HG03439 (cell line): ENCODE results near the gene CMTM4.
"Not testable (repeated sequence)": the region's sequence is repeated elsewhere in the genome, so short reads cannot be mapped to it uniquely, and the experiment has no call there.

Experiments used
- ATAC-seq: cut with Tn5 transposase; IDR thresholded peaks from one replicate; pipeline ENCODE4 v1.9.1; 2021; ENCODE audit warnings: mild to moderate bottlenecking, moderate library complexity; ENCODE audit not compliant: unreplicated experiment

CMTM4 gene

DNA sequence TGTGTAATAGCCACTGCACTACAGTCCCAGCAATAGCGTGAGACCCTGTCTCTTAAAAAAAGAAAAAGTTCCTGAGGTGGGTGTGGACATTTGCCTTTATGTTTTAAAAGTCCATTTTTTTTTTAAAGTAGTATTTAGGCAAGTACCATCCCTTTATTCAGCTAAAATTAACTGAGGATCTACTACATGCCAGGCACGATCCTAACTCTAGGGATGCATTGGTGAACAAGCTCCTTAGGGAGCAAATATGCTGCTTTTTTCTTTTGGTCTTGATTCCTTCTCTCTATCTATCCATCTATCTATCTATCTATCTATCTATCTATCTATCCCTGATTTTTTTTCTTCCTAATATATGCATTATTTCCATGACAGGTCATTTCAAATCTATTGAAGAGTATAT lies 47.4 kb downstream of the CMTM4 start:
- ATAC-seq: no peak

DNA sequence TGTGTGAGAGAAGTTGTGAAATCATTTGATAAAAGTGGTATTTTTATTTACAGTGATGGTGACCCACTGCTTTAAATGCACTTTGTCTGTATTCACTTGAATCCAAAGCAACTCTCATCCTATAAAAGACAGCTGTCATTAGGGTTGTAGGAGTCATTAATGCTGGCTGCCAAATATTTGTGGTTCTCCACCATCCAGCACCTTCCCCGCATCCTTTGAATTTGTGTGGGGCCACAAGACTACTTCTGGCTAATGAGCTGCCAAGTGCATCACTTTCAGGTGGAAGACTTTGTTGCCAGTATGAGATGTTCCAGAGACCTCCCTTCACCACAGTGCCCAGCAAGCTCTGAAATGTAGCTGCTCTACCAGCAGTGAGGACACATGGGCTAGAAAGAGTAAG lies 48.7 kb downstream of the CMTM4 start:
- ATAC-seq: no peak

GRCh38 chr16:66641387-66641786 lies 55.2 kb downstream of the CMTM4 start:
- no peak for ATAC-seq

- ATAC-seq: no peak
Observed at GRCh38 chr16:66640724-66641314, 55.7 kb downstream of the CMTM4 start.

- ATAC-seq: no peak
Observed at GRCh38 chr16:66639091-66639885, 57.3 kb downstream of the CMTM4 start.

DNA sequence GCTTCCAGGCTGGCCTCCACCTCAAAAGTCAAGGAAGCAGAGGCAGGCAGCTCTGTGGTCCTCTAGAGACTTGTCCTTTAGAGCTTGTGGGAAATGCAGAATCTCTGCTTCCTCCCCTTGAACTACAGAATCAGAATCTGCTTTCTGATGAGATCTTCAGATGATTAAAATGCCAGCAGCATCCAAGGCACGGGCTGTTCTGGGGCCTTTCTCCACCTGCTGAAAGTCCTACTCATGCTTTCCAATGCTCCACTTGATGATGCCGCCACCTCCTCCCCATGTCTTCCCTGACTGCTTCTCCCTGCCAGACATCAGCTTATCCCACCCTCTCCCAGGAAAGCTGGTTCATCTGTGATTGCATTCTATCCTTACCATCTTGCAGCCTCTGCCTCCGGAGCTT lies 58.7 kb downstream of the CMTM4 start:
- no peak for ATAC-seq

DNA sequence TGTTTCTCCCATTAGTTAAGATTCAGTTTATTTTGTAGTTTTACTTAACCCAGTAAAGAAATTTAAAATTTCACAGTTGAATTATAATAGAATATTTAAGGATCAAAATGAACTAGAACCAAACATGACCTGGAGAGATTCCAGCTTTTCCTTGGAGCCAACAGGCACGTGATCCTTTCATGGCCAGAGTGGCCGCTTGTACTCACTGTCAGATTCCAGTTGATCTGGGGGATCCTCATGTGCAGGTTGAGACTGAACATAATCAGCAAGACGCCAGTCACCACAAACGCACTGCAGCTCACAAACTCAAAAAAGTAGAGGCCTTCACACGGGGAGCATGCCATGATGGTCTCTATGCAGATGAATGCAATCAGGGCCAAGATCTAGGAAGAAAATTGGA lies 60.3 kb downstream of the CMTM4 start:
- no peak for ATAC-seq

DNA sequence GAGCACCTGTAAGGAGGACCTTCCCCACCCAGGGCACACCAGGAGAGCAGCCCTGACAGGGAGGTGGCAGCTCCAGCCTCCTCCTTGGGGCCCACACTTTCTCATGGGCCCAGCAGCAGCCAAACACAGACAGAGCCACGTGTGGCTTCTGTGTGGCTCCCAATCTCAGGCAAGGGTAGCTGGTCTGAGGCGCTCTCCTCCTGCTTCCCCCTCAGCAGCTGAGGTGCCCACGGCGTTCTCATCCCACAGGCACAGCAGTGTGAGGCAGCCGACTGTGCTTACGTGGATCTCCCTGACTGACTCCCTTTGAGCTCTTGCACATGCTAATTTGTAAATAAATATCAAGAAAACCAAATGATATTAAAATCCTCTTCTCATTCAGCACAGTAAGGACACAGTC lies 61.1 kb downstream of the CMTM4 start:
- no peak for ATAC-seq

GRCh38 chr16:66634527-66635196 lies 61.9 kb downstream of the CMTM4 start:
- ATAC-seq: no peak

DNA sequence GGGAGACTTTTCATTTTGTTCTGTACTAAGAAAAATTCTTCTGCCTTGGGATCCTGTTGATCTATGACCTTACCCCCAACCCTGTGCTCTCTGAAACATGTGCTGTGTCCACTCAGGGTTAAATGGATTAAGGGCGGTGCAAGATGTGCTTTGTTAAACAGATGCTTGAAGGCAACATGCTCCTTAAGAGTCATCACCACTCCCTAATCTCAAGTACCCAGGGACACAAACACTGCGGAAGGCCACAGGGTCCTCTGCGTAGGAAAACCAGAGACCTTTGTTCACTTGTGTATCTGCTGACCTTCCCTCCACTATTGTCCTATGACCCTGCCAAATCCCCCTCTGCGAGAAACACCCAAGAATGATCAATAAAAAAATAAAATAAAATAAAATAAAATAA lies 65.0 kb downstream of the CMTM4 start:
- not testable (repeated sequence) for ATAC-seq

DNA sequence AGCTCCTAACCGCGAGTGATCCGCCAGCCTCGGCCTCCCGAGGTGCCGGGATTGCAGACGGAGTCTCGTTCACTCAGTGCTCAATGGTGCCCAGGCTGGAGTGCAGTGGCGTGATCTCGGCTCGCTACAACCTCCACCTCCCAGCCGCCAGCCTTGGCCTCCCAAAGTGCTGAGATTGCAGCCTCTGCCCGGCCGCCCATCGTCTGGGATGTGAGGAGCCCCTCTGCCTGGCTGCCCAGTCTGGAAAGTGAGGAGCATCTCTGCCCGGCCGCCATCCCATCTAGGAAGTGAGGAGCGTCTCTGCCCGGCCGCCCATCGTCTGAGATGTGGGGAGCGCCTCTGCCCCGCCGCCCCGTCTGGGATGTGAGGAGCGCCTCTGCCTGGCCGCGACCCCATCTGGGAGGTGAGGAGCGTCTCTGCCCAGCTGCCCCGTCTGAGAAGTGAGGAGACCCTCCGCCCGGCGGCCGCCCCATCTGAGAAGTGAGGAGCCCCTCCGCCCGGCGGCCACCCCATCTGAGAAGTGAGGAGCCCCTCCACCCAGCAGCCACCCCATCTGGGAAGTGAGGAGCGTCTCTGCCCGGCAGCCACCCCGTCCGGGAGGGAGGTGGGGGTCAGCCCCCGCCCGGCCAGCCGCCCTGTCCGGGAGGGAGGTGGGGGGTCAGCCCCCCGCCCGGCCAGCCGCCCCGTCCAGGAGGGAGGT lies 65.8 kb downstream of the CMTM4 start:
- not testable (repeated sequence) for ATAC-seq

DNA sequence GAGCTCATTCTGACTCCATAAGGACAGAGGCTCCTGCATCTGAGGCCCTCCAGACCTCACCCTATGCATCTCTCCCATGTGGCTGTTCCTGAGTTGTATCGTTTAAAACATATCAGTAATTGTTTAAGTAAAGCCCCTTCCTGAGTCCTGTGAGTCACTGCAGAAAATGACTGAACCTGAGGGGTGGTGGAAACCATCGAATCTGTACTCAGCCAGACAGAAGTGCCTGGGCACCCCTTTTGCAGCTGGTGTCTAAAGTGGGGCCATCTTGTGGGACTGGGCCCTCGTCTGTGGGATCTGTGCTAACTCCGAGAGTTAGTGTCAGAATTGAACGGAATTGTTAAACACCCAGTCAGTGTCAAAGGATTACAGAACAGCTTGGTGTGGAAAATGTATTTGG lies 66.7 kb downstream of the CMTM4 start:
- no peak for ATAC-seq

DNA sequence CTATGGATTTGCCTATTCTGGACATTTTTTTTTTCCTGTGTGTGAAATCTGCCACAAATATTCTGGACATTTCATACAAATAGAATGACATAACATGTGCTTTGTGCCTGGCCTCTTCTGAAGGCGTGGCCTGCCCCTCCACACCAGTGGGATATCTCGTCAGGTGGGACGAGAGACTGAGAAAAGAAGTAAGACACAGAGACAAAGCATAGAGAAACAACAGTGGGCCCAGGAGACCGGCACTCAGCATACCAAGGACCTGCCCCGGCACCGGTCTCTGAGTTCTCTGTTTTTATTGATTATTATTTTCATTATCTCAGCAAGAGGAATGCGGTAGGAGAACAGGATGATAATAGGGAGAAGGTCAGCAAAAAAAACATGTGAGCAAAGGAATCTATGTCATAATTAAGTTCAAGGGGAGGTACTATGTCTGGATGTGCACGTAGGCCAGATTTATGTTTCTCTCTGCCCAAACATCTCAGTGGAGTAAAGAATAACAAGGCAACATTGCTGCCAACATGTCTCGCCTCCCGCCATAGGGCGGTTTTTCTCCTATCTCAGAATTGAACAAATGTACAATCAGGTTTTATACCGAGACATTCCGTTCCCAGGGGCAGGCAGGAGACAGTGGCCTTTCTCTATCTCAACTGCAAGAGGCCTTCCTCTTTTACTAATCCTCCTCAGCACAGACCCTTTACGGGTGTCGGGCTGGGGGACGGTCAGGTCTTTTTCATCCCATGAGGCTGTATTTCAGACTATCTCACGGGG lies 68.7 kb downstream of the CMTM4 start:
- not testable (repeated sequence) for ATAC-seq

GRCh38 chr16:66623755-66624154 lies 72.8 kb downstream of the CMTM4 start:
- no peak for ATAC-seq

DNA sequence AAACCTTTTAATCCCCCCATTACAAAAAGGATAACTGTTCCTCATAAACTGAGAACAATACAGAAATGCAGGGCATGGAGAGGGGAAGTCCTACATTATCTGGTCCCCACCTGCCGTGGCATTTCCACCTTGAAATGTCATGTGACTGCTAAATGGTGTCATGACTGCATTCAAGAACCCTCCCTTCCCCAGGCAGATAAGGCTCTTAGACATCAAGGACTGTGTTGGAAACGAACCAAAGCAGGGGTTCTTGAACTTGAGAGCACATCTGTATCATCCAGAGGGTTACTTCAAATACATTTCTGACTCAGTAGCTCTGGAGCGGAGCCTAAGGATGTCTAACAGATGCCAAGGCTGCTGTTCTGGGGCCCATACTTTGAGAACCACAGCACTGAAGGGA lies 73.7 kb downstream of the CMTM4 start:
- ATAC-seq: no peak

GRCh38 chr16:66621973-66622372 lies 74.6 kb downstream of the CMTM4 start:
- no peak for ATAC-seq

GRCh38 chr16:66620429-66620795 lies 76.1 kb downstream of the CMTM4 start:
- ATAC-seq: no peak

- ATAC-seq: no peak
Observed at GRCh38 chr16:66619534-66620428, 76.8 kb downstream of the CMTM4 start.

GRCh38 chr16:66618588-66619375 lies 77.8 kb downstream of the CMTM4 start:
- no peak for ATAC-seq
